HL-60 (cell line): ENCODE results near the gene KXD1.
"Not testable (repeated sequence)": the region's sequence is repeated elsewhere in the genome, so short reads cannot be mapped to it uniquely, and the experiment has no call there.

Experiments used
- DNase-seq, 2 experiments: peaks; one replicate each; pipeline ENCODE4 v3.0.0-alpha.2; 2010 to 2020; ENCODE audit warnings: low read depth in 1 of 2, low spot score in 1 of 2
- H3K27ac ChIP-seq: fragments of 250-450 bp; sonication (Bioruptor Pico); replicated peaks from 2 replicates; pipeline ENCODE4 v1.5.1; 2020; ENCODE audit warnings: mild to moderate bottlenecking, moderate library complexity
- H3K27me3 ChIP-seq: fragments of 250-450 bp; sonication (Bioruptor Pico); 2 replicates; pipeline ENCODE4 v1.5.1; 2021; ENCODE audit warnings: mild to moderate bottlenecking, moderate library complexity; ENCODE audit not compliant: insufficient read depth, poor library complexity, severe bottlenecking
- H3K4me3 ChIP-seq: replicated peaks from 2 replicates; pipeline ENCODE4 v1.5.1; 2011; ENCODE audit warnings: mild to moderate bottlenecking, control low read depth, low read length; ENCODE audit not compliant: insufficient read depth
- CTCF ChIP-seq: IDR thresholded peaks from one replicate; pipeline ENCODE4 v1.5.1; 2011; ENCODE audit warnings: low read length, control low read depth, inconsistent platforms; ENCODE audit not compliant: insufficient read depth
- GABPA ChIP-seq: IDR thresholded peaks from 2 replicates; pipeline ENCODE4 v1.6.1; 2012; ENCODE audit warnings: low read depth
- POLR2AphosphoS5 ChIP-seq: IDR thresholded peaks from 2 replicates; pipeline ENCODE4 v1.6.1; 2012; ENCODE audit warnings: low read depth
- REST ChIP-seq: IDR thresholded peaks from 2 replicates; pipeline ENCODE4 v1.6.1; 2012; ENCODE audit warnings: low read depth; ENCODE audit not compliant: insufficient replicate concordance
- SPI1 ChIP-seq: IDR thresholded peaks from 2 replicates; pipeline ENCODE4 v1.6.1; 2012; ENCODE audit warnings: low read depth, mild to moderate bottlenecking, borderline replicate concordance

The KXD1 gene

GRCh38 chr19:18596752-18597157 is 39.1 kb downstream of the KXD1 start:
- peak in 1 of 2 experiments; percentile 66 for DNase-seq
- H3K4me3 ChIP-seq, result no peak overlapping the region
- no peak for TF ChIP-seq REST
- no peak for TF ChIP-seq POLR2AphosphoS5
- no peak for TF ChIP-seq CTCF
- no peak for TF ChIP-seq GABPA
- no peak overlapping the region for H3K27ac ChIP-seq
- H3K27me3 ChIP-seq, result peaks cover 9% of the 10 kb centered on the region

GRCh38 chr19:18597809-18598660 is 40.4 kb downstream of the KXD1 start:
- Histone ChIP-seq H3K4me3 (no peak overlapping the region), H3K27me3 (peaks cover 12% of the 10 kb centered on the region), H3K27ac (no peak overlapping the region)
- DNase-seq, result no peak
- no peak for TF ChIP-seq REST
- TF ChIP-seq GABPA, result no peak
- TF ChIP-seq CTCF, result no peak
- no peak for TF ChIP-seq SPI1
- no peak for TF ChIP-seq POLR2AphosphoS5

- Histone ChIP-seq H3K27ac (no peak overlapping the region), H3K4me3 (no peak overlapping the region), H3K27me3 (peaks cover 25% of the 10 kb centered on the region)
- no peak for DNase-seq
- no peak for TF ChIP-seq POLR2AphosphoS5
- no peak for TF ChIP-seq CTCF
- no peak for TF ChIP-seq GABPA
- no peak for TF ChIP-seq REST
- TF ChIP-seq SPI1, result no peak
Observed at GRCh38 chr19:18599485-18599884, 41.8 kb downstream of the KXD1 start.

- H3K4me3 ChIP-seq, DNase-seq, H3K27ac ChIP-seq: not testable (repeated sequence)
- H3K27me3 ChIP-seq, result peaks cover 34% of the 10 kb centered on the region
Observed at GRCh38 chr19:18600692-18601397, 43.2 kb downstream of the KXD1 start.
